VCaP (cell line): ENCODE measurements around the gene PLN.

Experiments
- H3K27ac ChIP-seq: fragments of 450-650 bp; 2 replicates; pipeline ENCODE4 v1.5.1; 2017
- CTCF ChIP-seq: fragments of 450-650 bp; conservative IDR thresholded peaks from 2 replicates; pipeline ENCODE4 v1.5.1; 2017; ENCODE audit warnings: mild to moderate bottlenecking, moderate library complexity

PLN gene

GRCh38 chr6:118548136-118548535, at the start of gene PLN:
Gene PLN, plus strand, starts transcription at chr6:118548296. Its CDS starts 10,626 bp downstream, at chr6:118558922.
- no peak for TF ChIP-seq CTCF
- no peak within 1 kb of the TSS for H3K27ac ChIP-seq

GRCh38 chr6:118500130-118501015, 47.7 kb upstream of the PLN start:
- TF ChIP-seq CTCF, result no peak
- no peak overlapping the region for H3K27ac ChIP-seq

GRCh38 chr6:118501099-118501498, 47.0 kb upstream of the PLN start:
- no peak overlapping the region for H3K27ac ChIP-seq
- no peak for TF ChIP-seq CTCF

GRCh38 chr6:118501765-118502164, 46.3 kb upstream of the PLN start:
- TF ChIP-seq CTCF, result no peak
- no peak overlapping the region for H3K27ac ChIP-seq

- no peak overlapping the region for H3K27ac ChIP-seq
- TF ChIP-seq CTCF, result no peak
These were observed 45.9 kb upstream of the PLN start for GRCh38 chr6:118502169-118502568.

GRCh38 chr6:118504611-118505010, 43.5 kb upstream of the PLN start:
- no peak for TF ChIP-seq CTCF

GRCh38 chr6:118505656-118506055, 42.4 kb upstream of the PLN start:
- no peak for TF ChIP-seq CTCF
- H3K27ac ChIP-seq, result no peak overlapping the region

More at GRCh38 chr6:118504611-118505010, 43.5 kb upstream of the PLN start:
- no peak overlapping the region for H3K27ac ChIP-seq
